Loucy (cell line): Measurements from ENCODE around the gene RIPK3.
A peak's percentile ranks its signal among the peaks of the same experiment; 100 is the strongest.

ENCODE experiments used
- H2AFZ ChIP-seq: fragments of 200-600 bp; sonication (generic); 2 replicates; pipeline ENCODE4 v1.6.0; 2016; ENCODE audit warnings: antibody characterized with exemption, mild to moderate bottlenecking, low read length, moderate library complexity
- H3F3A ChIP-seq: fragments of 200-600 bp; 2 replicates; pipeline ENCODE4 v1.6.0; 2016; ENCODE audit warnings: antibody characterized with exemption, low read depth, mild to moderate bottlenecking
- H3K27me3 ChIP-seq: fragments of 200-600 bp; sonication (generic); 2 replicates; pipeline ENCODE4 v1.6.1; 2014; ENCODE audit warnings: low read length, mild to moderate bottlenecking; ENCODE audit not compliant: insufficient read depth, poor library complexity, severe bottlenecking
- H3K36me3 ChIP-seq: fragments of 200-600 bp; sonication (generic); 2 replicates; pipeline ENCODE4 v1.6.1; 2016; ENCODE audit warnings: low read length; ENCODE audit not compliant: insufficient read depth
- H3K4me1 ChIP-seq: fragments of 200-600 bp; sonication (generic); 2 replicates; pipeline ENCODE4 v1.5.1; 2014; ENCODE audit warnings: low read length, mild to moderate bottlenecking; ENCODE audit not compliant: insufficient read depth, poor library complexity, severe bottlenecking
- H3K4me2 ChIP-seq: fragments of 200-600 bp; sonication (generic); 2 replicates; pipeline ENCODE4 v1.6.0; 2014; ENCODE audit warnings: antibody characterized with exemption, low read length, low read depth, mild to moderate bottlenecking; ENCODE audit not compliant: poor library complexity, severe bottlenecking
- H3K4me3 ChIP-seq: fragments of 200-600 bp; sonication (generic); 2 replicates; pipeline ENCODE4 v1.5.1; 2014; ENCODE audit warnings: low read length, mild to moderate bottlenecking, mixed read lengths; ENCODE audit not compliant: poor library complexity, severe bottlenecking
- H3K79me2 ChIP-seq: fragments of 200-600 bp; sonication (generic); 2 replicates; pipeline ENCODE4 v1.6.1; 2014; ENCODE audit warnings: low read length; ENCODE audit not compliant: insufficient read depth
- H3K9ac ChIP-seq: fragments of 200-600 bp; sonication (generic); 2 replicates; pipeline ENCODE4 v1.6.0; 2014; ENCODE audit warnings: mild to moderate bottlenecking, low read depth, low read length, moderate library complexity; ENCODE audit not compliant: poor library complexity, severe bottlenecking
- H3K9me2 ChIP-seq: fragments of 200-600 bp; sonication (generic); replicated peaks from 2 replicates; pipeline ENCODE4 v1.6.1; 2016; ENCODE audit warnings: low read depth, low read length, mixed read lengths
- H3K9me3 ChIP-seq: fragments of 200-600 bp; sonication (generic); 2 replicates; pipeline ENCODE4 v1.6.1; 2014; ENCODE audit warnings: mild to moderate bottlenecking, antibody characterized with exemption, low read length, low read depth; ENCODE audit not compliant: insufficient read depth
- H4K20me1 ChIP-seq: fragments of 200-600 bp; sonication (generic); 2 replicates; pipeline ENCODE4 v1.6.0; 2014; ENCODE audit warnings: antibody characterized with exemption, low read length, mild to moderate bottlenecking; ENCODE audit not compliant: insufficient read depth, poor library complexity, severe bottlenecking
- EZH2phosphoT487 ChIP-seq: fragments of 200-600 bp; IDR thresholded peaks from 2 replicates; pipeline ENCODE4 v1.6.1; 2018; ENCODE audit warnings: antibody characterized with exemption, mild to moderate bottlenecking, moderate library complexity, borderline replicate concordance
- TF ChIP-seq, protein P1 (sequence below): fragments of 200-600 bp; sonication (generic); conservative IDR thresholded peaks from 2 replicates; pipeline ENCODE4 v1.5.1; 2014; ENCODE audit warnings: mild to moderate bottlenecking, antibody characterized with exemption, low read length

Gene RIPK3

DNA sequence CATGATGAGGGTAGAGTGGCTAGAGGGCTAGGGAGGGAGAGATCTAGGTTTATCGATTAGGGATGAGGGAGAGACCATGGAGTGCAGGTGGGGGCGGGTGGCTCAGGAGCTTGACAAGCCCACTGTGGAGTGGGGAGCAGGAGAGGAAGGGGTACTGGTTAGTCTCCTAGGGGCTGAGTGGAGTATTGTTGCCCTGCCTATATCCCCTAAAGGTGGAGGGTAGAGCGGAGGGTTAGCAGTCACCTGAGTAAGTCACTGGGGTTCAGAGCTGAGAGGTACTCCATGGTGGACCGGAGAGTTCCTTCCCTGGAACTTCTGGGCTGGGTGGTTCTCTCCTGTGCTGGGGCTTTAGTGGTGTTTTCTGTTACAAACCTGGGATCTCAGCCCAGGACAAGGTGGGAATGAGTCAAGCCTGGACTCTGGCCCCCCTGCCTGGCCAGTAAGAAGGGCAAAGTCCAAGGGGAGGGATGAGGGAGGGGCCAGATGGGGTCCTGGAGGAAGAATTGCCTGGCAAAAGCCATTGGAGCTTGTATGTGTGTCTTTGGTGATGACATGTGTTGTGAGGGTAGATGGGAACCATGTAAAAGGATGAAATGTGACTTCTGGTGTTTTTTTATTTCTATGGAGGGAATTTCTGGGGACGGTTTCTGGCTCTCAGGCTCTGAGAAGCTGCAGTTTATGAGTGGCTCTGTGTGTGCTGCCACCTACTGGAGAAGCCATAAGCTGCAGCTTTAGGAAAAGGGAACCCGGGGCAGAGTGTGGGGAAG lies 32.0 kb downstream of the RIPK3 start, which contains the start of gene CIDEB:
Gene CIDEB, minus strand, starts transcription at position 403 of the 767 bp plus-strand sequence. Its CDS starts 119 bp downstream, at position 284.
- no peak within 1 kb of the TSS for H2AFZ ChIP-seq
- H3K4me1 ChIP-seq = peaks cover 6% of the 10 kb centered on the region
- peaks cover 38% of the 10 kb centered on the region; the same call in 1 of the 2 replicates for H3K36me3 ChIP-seq
- H3K9me2 ChIP-seq = no peaks in the 10 kb centered on the region
- H3K4me3 ChIP-seq = no peak within 1 kb of the TSS
- no peaks in the 10 kb centered on the region for H4K20me1 ChIP-seq
- H3K9me3 ChIP-seq = no peaks in the 10 kb centered on the region
- H3K4me2 ChIP-seq = no peak within 1 kb of the TSS
- H3K79me2 ChIP-seq = no peaks in the 10 kb centered on the region; the same call in 1 of the 2 replicates
- TF ChIP-seq EZH2phosphoT487 = no peak
- TF ChIP-seq, protein P1, sequence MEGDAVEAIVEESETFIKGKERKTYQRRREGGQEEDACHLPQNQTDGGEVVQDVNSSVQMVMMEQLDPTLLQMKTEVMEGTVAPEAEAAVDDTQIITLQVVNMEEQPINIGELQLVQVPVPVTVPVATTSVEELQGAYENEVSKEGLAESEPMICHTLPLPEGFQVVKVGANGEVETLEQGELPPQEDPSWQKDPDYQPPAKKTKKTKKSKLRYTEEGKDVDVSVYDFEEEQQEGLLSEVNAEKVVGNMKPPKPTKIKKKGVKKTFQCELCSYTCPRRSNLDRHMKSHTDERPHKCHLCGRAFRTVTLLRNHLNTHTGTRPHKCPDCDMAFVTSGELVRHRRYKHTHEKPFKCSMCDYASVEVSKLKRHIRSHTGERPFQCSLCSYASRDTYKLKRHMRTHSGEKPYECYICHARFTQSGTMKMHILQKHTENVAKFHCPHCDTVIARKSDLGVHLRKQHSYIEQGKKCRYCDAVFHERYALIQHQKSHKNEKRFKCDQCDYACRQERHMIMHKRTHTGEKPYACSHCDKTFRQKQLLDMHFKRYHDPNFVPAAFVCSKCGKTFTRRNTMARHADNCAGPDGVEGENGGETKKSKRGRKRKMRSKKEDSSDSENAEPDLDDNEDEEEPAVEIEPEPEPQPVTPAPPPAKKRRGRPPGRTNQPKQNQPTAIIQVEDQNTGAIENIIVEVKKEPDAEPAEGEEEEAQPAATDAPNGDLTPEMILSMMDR = peak; percentile 93
- no peak within 1 kb of the TSS for H3K9ac ChIP-seq
- H3K27me3 ChIP-seq = no peaks in the 10 kb centered on the region
- H3F3A ChIP-seq = no peaks in the 10 kb centered on the region

DNA sequence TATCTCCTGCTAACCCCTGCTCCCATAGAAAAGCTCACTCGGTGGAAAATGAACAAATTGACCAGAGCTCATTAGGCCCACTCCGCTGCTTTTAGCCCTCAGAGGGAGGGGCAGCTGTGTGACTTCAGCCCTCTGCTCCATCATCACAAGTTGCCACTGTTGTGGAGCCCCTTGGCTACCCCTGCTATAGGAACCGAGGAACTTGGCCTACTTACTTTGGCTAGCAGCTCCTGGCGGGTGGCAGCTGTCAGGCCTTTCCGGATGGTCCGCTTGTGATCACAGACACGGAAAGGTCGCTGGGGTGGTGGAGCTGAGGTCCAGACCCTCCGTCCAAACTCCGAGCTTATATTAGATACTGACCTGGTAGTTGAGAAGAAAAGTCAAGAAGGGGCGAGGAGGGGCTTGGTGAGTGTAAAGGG lies 32.6 kb downstream of the RIPK3 start:
- H3K9me3 ChIP-seq = no peaks in the 10 kb centered on the region
- H3K9ac ChIP-seq = no peak overlapping the region
- H3K36me3 ChIP-seq = peaks cover 43% of the 10 kb centered on the region; the same call in 1 of the 2 replicates
- H3K4me3 ChIP-seq = no peak overlapping the region
- H2AFZ ChIP-seq = no peak overlapping the region
- no peaks in the 10 kb centered on the region for H4K20me1 ChIP-seq
- peaks cover 2% of the 10 kb centered on the region for H3K4me1 ChIP-seq
- no peaks in the 10 kb centered on the region; the same call in 1 of the 2 replicates for H3K79me2 ChIP-seq
- H3K27me3 ChIP-seq = no peaks in the 10 kb centered on the region
- no peak for TF ChIP-seq EZH2phosphoT487
- TF ChIP-seq, protein P1 = no peak
- no peak overlapping the region for H3K4me2 ChIP-seq
- no peaks in the 10 kb centered on the region for H3K9me2 ChIP-seq
- no peaks in the 10 kb centered on the region for H3F3A ChIP-seq

GRCh38 chr14:24304019-24304387 lies 35.8 kb downstream of the RIPK3 start:
- TF ChIP-seq, protein P1 = no peak
- no peak for TF ChIP-seq EZH2phosphoT487
- Histone ChIP-seq H3K79me2 (peaks cover 24% of the 10 kb centered on the region), H3K9me3 (no peaks in the 10 kb centered on the region), H4K20me1 (peaks cover 10% of the 10 kb centered on the region), H3K27me3 (no peaks in the 10 kb centered on the region), H3F3A (no peaks in the 10 kb centered on the region), H3K36me3 (peaks cover 48% of the 10 kb centered on the region; the same call in 1 of the 2 replicates), H3K4me3 (no peak overlapping the region), H3K9ac (no peak overlapping the region), H3K9me2 (no peaks in the 10 kb centered on the region), H3K4me2 (no peak overlapping the region), H3K4me1 (peaks cover 28% of the 10 kb centered on the region), H2AFZ (no peak overlapping the region)
